Measurements from ENCODE around the gene ZNF747. TPM values are rescaled to one million over a fixed set of nuclear protein-coding genes. Genes with fewer than 3 reads are reported as not detected.

Gene ZNF747
- total and polyA plus RNA-seq, 2 donors (not counting 3 experiments of a cell fraction or from before 2014, with no cell fraction given): 6.4 to 7.2 TPM

GRCh38 chr16:30524575-30525568 is 9.8 kb downstream of the ZNF747 start:
- intact Hi-C loops (cut with micrococcal nuclease): loop anchor here (5.0 kb wide), 2 partner anchors 132 to 172 kb away; partner anchors contain the start of genes FBRS and SRCAP
- no TSS peak for BruUV-seq (replicated peaks)
- no peak for FAIRE-seq

More at GRCh38 chr16:30524575-30525568, 9.8 kb downstream of the ZNF747 start:
- Histone ChIP-seq H3K27ac (ENCODE audit: insufficient read depth, low read depth, low read length) (no peak overlapping the region), H3K4me1 (ENCODE audit: control insufficient read depth, extremely low read depth, insufficient read depth, low read length) (peaks cover 4% of the 10 kb centered on the region), H3K79me2 (ENCODE audit: control insufficient read depth, insufficient read depth, low read length) (no peaks in the 10 kb centered on the region), H2AFZ (ENCODE audit: low read depth, low read length) (no peak overlapping the region), H3K27me3 (ENCODE audit: control insufficient read depth in 2 of 2, insufficient read depth in 2 of 2, low read length in 2 of 2) (no peaks in the 10 kb centered on the region), H3K9ac (replicated peaks; ENCODE audit: extremely low read depth, insufficient read depth, low read length) (no peak overlapping the region), H3K4me3 (replicated peaks in 1 of 3; ENCODE audit: insufficient read depth in 1 of 3, low read depth in 1 of 3, low read length in 3 of 3) (no peak overlapping the region), H3K9me3 (replicated peaks; ENCODE audit: control insufficient read depth, insufficient read depth, low read length) (no peaks in the 10 kb centered on the region), H3K36me3 (ENCODE audit: control insufficient read depth in 2 of 2, extremely low read depth in 1 of 2, insufficient read depth in 2 of 2, low read length in 2 of 2) (no peaks in the 10 kb centered on the region), H3K4me2 (ENCODE audit: insufficient read depth, low read length) (no peak overlapping the region), H4K20me1 (replicated peaks; ENCODE audit: control insufficient read depth, extremely low read depth, insufficient read depth, low read length) (no peaks in the 10 kb centered on the region), H3K9me1 (replicated peaks; ENCODE audit: control insufficient read depth, extremely low read depth, insufficient read depth, low read length) (no peaks in the 10 kb centered on the region)
- TF ChIP-seq MYC (IDR thresholded peaks at IDR 0.05; ENCODE audit: low read depth, low read length) (no peak), POLR2AphosphoS5 (IDR thresholded peaks at IDR 0.05; ENCODE audit: insufficient read depth, low read depth, low read length) (no peak), CTCF (IDR thresholded peaks at IDR 0.05; ENCODE audit: extremely low read depth in 1 of 2, insufficient read depth in 1 of 2, low read depth in 1 of 2, low read length in 2 of 2) (no peak), JUN (IDR thresholded peaks at IDR 0.05; ENCODE audit: borderline replicate concordance, insufficient read depth, insufficient read length, low read depth) (no peak), FOS (IDR thresholded peaks at IDR 0.05; ENCODE audit: borderline replicate concordance, insufficient read depth, low read length) (no peak), GATA2 (IDR thresholded peaks at IDR 0.05; ENCODE audit: insufficient read depth, insufficient read length, low read depth, low read length) (no peak), EZH2 (IDR thresholded peaks at IDR 0.05; ENCODE audit: borderline replicate concordance, low read depth, low read length, severe bottlenecking) (no peak), POLR2A (IDR thresholded peaks at IDR 0.05; ENCODE audit: low read depth, low read length) (no peak)
- TF ChIP-seq, protein P1, sequence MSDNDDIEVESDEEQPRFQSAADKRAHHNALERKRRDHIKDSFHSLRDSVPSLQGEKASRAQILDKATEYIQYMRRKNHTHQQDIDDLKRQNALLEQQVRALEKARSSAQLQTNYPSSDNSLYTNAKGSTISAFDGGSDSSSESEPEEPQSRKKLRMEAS (IDR thresholded peaks at IDR 0.05; ENCODE audit: insufficient read depth, insufficient read length): no peak
- no peak for DNase-seq (ENCODE audit: low read depth, low spot score)
- dilution Hi-C loops (cut with MboI; ENCODE audit: extremely low pct_ligation_motif_present, low sequenced_read_pairs): no loop called here
- ChIA-PET CTCF (interaction anchor here (1.0 to 1.5 kb wide), 4 partner anchors 10 to 95 kb away, joined by 3 to 5 read pairs (median 4); partner anchors contain the start of genes DCTPP1 and ZNF747), POLR2A (interaction anchor here (1.3 kb wide), 1 partner anchor 34 kb away, joined by 3 read pairs; the partner anchor contains the start of gene ZNF764)
